Panc1 (cell line): ENCODE measurements around the gene NDEL1.

Experiments used
- POLR2AphosphoS5 ChIP-seq: IDR thresholded peaks from 2 replicates; pipeline ENCODE4 v1.6.1; 2012; ENCODE audit warnings: mild to moderate bottlenecking, low read depth, low read length, moderate library complexity
- SIN3A ChIP-seq: IDR thresholded peaks from 2 replicates; pipeline ENCODE4 v1.6.1; 2012; ENCODE audit warnings: low read depth, mild to moderate bottlenecking, low read length, moderate library complexity, borderline replicate concordance; ENCODE audit not compliant: insufficient read depth
- TF ChIP-seq, protein P1 (sequence below): fragments of 450-650 bp; IDR thresholded peaks from 2 replicates; pipeline ENCODE4 v1.5.1; 2017; ENCODE audit warnings: mild to moderate bottlenecking
- TF ChIP-seq, protein P2 (sequence below), 2 experiments: IDR thresholded peaks; 2 replicates each; pipeline ENCODE4 v1.6.1; 2011 to 2012; ENCODE audit warnings: low read depth in 2 of 2, control low read depth in 1 of 2, low read length in 1 of 2, mild to moderate bottlenecking in 1 of 2, moderate library complexity in 1 of 2; ENCODE audit not compliant: insufficient read depth in 1 of 2

DNA sequence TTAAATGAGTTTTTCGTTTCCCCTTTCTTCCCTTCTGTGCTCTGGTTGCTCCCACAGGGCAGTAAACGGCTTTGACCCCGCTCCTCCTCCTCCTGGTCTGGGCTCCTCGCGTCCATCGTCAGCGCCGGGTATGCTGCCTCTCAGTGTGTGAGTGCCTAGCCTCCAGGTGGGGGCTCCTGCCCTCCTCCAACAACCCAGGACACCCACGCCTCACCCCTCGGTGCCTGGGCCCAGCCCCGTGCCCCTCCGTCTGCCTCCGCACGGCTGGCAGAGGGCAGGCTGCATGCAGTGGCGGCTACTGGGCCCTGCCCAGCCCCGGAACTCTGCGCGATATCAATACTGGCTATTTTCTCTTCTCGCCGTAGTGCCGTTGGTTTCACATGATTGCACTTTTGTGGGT lies 31.2 kb downstream of the NDEL1 start:
- TF ChIP-seq, protein P1, sequence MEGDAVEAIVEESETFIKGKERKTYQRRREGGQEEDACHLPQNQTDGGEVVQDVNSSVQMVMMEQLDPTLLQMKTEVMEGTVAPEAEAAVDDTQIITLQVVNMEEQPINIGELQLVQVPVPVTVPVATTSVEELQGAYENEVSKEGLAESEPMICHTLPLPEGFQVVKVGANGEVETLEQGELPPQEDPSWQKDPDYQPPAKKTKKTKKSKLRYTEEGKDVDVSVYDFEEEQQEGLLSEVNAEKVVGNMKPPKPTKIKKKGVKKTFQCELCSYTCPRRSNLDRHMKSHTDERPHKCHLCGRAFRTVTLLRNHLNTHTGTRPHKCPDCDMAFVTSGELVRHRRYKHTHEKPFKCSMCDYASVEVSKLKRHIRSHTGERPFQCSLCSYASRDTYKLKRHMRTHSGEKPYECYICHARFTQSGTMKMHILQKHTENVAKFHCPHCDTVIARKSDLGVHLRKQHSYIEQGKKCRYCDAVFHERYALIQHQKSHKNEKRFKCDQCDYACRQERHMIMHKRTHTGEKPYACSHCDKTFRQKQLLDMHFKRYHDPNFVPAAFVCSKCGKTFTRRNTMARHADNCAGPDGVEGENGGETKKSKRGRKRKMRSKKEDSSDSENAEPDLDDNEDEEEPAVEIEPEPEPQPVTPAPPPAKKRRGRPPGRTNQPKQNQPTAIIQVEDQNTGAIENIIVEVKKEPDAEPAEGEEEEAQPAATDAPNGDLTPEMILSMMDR, result no peak
- no peak for TF ChIP-seq POLR2AphosphoS5
- no peak for TF ChIP-seq SIN3A
- TF ChIP-seq, protein P2, sequence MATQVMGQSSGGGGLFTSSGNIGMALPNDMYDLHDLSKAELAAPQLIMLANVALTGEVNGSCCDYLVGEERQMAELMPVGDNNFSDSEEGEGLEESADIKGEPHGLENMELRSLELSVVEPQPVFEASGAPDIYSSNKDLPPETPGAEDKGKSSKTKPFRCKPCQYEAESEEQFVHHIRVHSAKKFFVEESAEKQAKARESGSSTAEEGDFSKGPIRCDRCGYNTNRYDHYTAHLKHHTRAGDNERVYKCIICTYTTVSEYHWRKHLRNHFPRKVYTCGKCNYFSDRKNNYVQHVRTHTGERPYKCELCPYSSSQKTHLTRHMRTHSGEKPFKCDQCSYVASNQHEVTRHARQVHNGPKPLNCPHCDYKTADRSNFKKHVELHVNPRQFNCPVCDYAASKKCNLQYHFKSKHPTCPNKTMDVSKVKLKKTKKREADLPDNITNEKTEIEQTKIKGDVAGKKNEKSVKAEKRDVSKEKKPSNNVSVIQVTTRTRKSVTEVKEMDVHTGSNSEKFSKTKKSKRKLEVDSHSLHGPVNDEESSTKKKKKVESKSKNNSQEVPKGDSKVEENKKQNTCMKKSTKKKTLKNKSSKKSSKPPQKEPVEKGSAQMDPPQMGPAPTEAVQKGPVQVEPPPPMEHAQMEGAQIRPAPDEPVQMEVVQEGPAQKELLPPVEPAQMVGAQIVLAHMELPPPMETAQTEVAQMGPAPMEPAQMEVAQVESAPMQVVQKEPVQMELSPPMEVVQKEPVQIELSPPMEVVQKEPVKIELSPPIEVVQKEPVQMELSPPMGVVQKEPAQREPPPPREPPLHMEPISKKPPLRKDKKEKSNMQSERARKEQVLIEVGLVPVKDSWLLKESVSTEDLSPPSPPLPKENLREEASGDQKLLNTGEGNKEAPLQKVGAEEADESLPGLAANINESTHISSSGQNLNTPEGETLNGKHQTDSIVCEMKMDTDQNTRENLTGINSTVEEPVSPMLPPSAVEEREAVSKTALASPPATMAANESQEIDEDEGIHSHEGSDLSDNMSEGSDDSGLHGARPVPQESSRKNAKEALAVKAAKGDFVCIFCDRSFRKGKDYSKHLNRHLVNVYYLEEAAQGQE (IDR thresholded peaks at IDR 0.05; ENCODE audit: insufficient read depth in 1 of 2, low read depth in 2 of 2, low read length in 1 of 2), result no peak
